ENCODE measurements around the gene ALK. TPM values are rescaled to one million over a fixed set of nuclear protein-coding genes. Genes with fewer than 3 reads are reported as not detected.

Gene ALK
- total RNA-seq, 1 experiment from 2014 or later, result 0.07 TPM

DNA sequence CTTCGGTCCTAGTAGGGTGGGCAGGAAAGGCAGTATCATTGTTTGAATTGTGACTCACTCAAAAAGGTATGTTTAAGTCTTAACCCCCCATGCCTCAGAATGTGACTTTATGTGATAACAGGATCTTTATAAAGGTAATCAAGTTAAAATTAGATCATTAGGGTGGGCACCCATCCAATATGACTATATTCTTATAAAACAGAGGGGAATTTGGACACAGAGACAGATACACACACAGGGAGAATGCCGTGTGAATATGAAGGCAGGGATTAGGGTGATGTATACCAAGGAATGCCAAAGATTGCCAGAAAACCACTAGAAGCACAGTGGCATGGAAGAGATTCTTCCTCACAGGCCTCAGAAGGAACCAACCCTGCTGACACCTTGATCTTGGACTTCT is 524.3 kb downstream of the ALK start:
- ChIA-PET POLR2A (no interaction called here), CTCF (no interaction called here)
- intact Hi-C loops (cut with micrococcal nuclease), result no loop called here
- H3K27me3 Mint-ChIP-seq (ENCODE audit: insufficient read depth, unreplicated experiment), result peaks cover 25% of the 10 kb centered on the region
- H3K36me3 Mint-ChIP-seq (ENCODE audit: insufficient read depth, unreplicated experiment), result no peaks in the 10 kb centered on the region
- TF ChIP-seq, protein P1, sequence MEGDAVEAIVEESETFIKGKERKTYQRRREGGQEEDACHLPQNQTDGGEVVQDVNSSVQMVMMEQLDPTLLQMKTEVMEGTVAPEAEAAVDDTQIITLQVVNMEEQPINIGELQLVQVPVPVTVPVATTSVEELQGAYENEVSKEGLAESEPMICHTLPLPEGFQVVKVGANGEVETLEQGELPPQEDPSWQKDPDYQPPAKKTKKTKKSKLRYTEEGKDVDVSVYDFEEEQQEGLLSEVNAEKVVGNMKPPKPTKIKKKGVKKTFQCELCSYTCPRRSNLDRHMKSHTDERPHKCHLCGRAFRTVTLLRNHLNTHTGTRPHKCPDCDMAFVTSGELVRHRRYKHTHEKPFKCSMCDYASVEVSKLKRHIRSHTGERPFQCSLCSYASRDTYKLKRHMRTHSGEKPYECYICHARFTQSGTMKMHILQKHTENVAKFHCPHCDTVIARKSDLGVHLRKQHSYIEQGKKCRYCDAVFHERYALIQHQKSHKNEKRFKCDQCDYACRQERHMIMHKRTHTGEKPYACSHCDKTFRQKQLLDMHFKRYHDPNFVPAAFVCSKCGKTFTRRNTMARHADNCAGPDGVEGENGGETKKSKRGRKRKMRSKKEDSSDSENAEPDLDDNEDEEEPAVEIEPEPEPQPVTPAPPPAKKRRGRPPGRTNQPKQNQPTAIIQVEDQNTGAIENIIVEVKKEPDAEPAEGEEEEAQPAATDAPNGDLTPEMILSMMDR (IDR thresholded peaks at IDR 0.05; ENCODE audit: unreplicated experiment), result no peak
- no TSS peak for BruUV-seq (replicated peaks)
- no peaks in the 10 kb centered on the region for H3K4me1 Mint-ChIP-seq (ENCODE audit: insufficient read depth, unreplicated experiment)
- H3K9me3 Mint-ChIP-seq (ENCODE audit: unreplicated experiment), result no peaks in the 10 kb centered on the region
- no peak for DNase-seq (ENCODE audit: unreplicated experiment)
- H3K27ac Mint-ChIP-seq (ENCODE audit: low read depth, unreplicated experiment), result no peak overlapping the region
- H3K4me3 Mint-ChIP-seq (ENCODE audit: unreplicated experiment), result no peak overlapping the region

GRCh38 chr2:29394981-29395350 is 526.4 kb downstream of the ALK start:
- no peaks in the 10 kb centered on the region for H3K36me3 Mint-ChIP-seq (ENCODE audit: insufficient read depth, unreplicated experiment)
- no peaks in the 10 kb centered on the region for H3K9me3 Mint-ChIP-seq (ENCODE audit: unreplicated experiment)
- H3K4me3 Mint-ChIP-seq (ENCODE audit: unreplicated experiment), result no peak overlapping the region
- no peaks in the 10 kb centered on the region for H3K4me1 Mint-ChIP-seq (ENCODE audit: insufficient read depth, unreplicated experiment)
- TF ChIP-seq, protein P1 (IDR thresholded peaks at IDR 0.05; ENCODE audit: unreplicated experiment), result no peak
- no peak overlapping the region for H3K27ac Mint-ChIP-seq (ENCODE audit: low read depth, unreplicated experiment)
- no TSS peak for BruUV-seq (replicated peaks)
- intact Hi-C loops (cut with micrococcal nuclease), result no loop called here
- ChIA-PET POLR2A (no interaction called here), CTCF (no interaction called here)
- no peak for DNase-seq (ENCODE audit: unreplicated experiment)
- peaks cover 27% of the 10 kb centered on the region for H3K27me3 Mint-ChIP-seq (ENCODE audit: insufficient read depth, unreplicated experiment)

DNA sequence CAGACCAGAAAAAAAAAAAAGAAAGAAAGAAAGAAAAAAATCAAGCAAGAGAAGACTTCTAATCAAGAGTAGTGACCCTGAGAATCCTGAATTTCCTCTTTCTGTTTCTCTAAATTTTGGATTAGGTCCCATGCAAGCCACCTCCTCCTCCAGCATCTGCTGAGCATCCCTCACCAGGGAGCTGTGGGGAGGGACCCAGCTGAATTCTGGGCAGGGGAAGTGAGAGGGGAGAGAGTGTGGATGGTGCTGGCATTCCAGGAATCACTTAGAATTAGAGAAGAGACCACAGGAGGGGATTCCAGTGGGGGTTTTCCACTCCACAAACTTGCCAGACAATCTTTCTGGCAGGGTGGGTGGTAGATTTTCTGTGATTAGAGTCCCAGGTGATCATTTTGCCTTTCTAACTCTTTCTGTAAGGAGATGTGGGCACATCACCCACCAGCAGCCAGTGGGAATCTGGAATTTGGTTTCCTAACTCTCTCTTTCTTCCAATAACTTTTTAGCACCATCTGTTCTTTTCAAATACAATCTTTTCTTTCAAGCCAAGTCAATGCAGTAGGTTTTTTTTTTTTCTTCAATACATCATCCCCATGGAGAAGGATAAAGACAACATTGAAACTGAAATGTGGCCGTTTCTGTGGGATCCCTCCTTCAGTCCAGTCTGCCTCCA is 526.9 kb downstream of the ALK start:
- POLR2A ChIA-PET, result no interaction called here
- CTCF ChIA-PET, result no interaction called here
- H3K27me3 Mint-ChIP-seq (ENCODE audit: insufficient read depth, unreplicated experiment), result peaks cover 32% of the 10 kb centered on the region
- DNase-seq (ENCODE audit: unreplicated experiment), result no peak
- TF ChIP-seq, protein P1 (IDR thresholded peaks at IDR 0.05; ENCODE audit: unreplicated experiment), result no peak
- BruUV-seq (replicated peaks), result no TSS peak
- H3K4me3 Mint-ChIP-seq (ENCODE audit: unreplicated experiment), result no peak overlapping the region
- intact Hi-C loops (cut with micrococcal nuclease), result no loop called here
- no peaks in the 10 kb centered on the region for H3K9me3 Mint-ChIP-seq (ENCODE audit: unreplicated experiment)
- no peaks in the 10 kb centered on the region for H3K4me1 Mint-ChIP-seq (ENCODE audit: insufficient read depth, unreplicated experiment)
- no peak overlapping the region for H3K27ac Mint-ChIP-seq (ENCODE audit: low read depth, unreplicated experiment)
- no peaks in the 10 kb centered on the region for H3K36me3 Mint-ChIP-seq (ENCODE audit: insufficient read depth, unreplicated experiment)

- DNase-seq (ENCODE audit: unreplicated experiment), result no peak
Observed at GRCh38 chr2:29393676-29394075, 527.7 kb downstream of the ALK start.

More at GRCh38 chr2:29393676-29394075, 527.7 kb downstream of the ALK start:
- Mint-ChIP-seq H3K4me3 (ENCODE audit: unreplicated experiment) (no peak overlapping the region), H3K9me3 (ENCODE audit: unreplicated experiment) (no peaks in the 10 kb centered on the region), H3K4me1 (ENCODE audit: insufficient read depth, unreplicated experiment) (no peaks in the 10 kb centered on the region), H3K27ac (ENCODE audit: low read depth, unreplicated experiment) (no peak overlapping the region), H3K27me3 (ENCODE audit: insufficient read depth, unreplicated experiment) (peaks cover 40% of the 10 kb centered on the region), H3K36me3 (ENCODE audit: insufficient read depth, unreplicated experiment) (no peaks in the 10 kb centered on the region)
- CTCF ChIA-PET, result no interaction called here
- no TSS peak for BruUV-seq (replicated peaks)
- intact Hi-C loops (cut with micrococcal nuclease), result no loop called here
- POLR2A ChIA-PET, result no interaction called here
- TF ChIP-seq, protein P1 (IDR thresholded peaks at IDR 0.05; ENCODE audit: unreplicated experiment), result no peak

All from MCF 10A (cell line).